Islet of Langerhans (tissue), 1 donor: Measurements from ENCODE around the gene PARVG.

ENCODE experiments used
- FAIRE-seq: peaks from one replicate; lab custom pipeline; 2011; peaks lifted over from hg19 to GRCh38; lab: Jason Lieb, UNC

PARVG gene

GRCh38 chr22:44196731-44197131 is 16.0 kb downstream of the PARVG start:
- FAIRE-seq, result no peak

GRCh38 chr22:44197271-44197670 is 16.5 kb downstream of the PARVG start:
- no peak for FAIRE-seq

- FAIRE-seq, result no peak
Measured at GRCh38 chr22:44199164-44199563, 18.4 kb downstream of the PARVG start.

- FAIRE-seq, result no peak
Measured at GRCh38 chr22:44199866-44200265, 19.1 kb downstream of the PARVG start.

- no peak for FAIRE-seq
Measured at GRCh38 chr22:44200451-44200850, 19.7 kb downstream of the PARVG start.

GRCh38 chr22:44200855-44201550 is 20.3 kb downstream of the PARVG start:
- no peak for FAIRE-seq

GRCh38 chr22:44201665-44202064 is 20.9 kb downstream of the PARVG start:
- no peak for FAIRE-seq

GRCh38 chr22:44202261-44202789 is 21.6 kb downstream of the PARVG start:
- FAIRE-seq, result no peak

GRCh38 chr22:44203203-44203602 is 22.5 kb downstream of the PARVG start:
- no peak for FAIRE-seq

- FAIRE-seq, result no peak
Measured at GRCh38 chr22:44204739-44205515, 24.2 kb downstream of the PARVG start.

GRCh38 chr22:44205516-44206329 is 25.0 kb downstream of the PARVG start:
- no peak for FAIRE-seq

- FAIRE-seq, result no peak
Measured at GRCh38 chr22:44206330-44206645, 25.6 kb downstream of the PARVG start.

GRCh38 chr22:44206696-44207095 is 26.0 kb downstream of the PARVG start:
- no peak for FAIRE-seq

- FAIRE-seq, result no peak
Measured at GRCh38 chr22:44207173-44207980, 26.7 kb downstream of the PARVG start.

GRCh38 chr22:44207981-44208317 is 27.2 kb downstream of the PARVG start:
- no peak for FAIRE-seq

GRCh38 chr22:44209343-44209742 is 28.6 kb downstream of the PARVG start:
- no peak for FAIRE-seq

GRCh38 chr22:44210722-44211121 is 30.0 kb downstream of the PARVG start:
- no peak for FAIRE-seq

- no peak for FAIRE-seq
Measured at GRCh38 chr22:44211256-44211945, 30.7 kb downstream of the PARVG start.

- FAIRE-seq, result no peak
Measured at GRCh38 chr22:44211946-44212930, 31.5 kb downstream of the PARVG start.

GRCh38 chr22:44212936-44213335 is 32.2 kb downstream of the PARVG start:
- FAIRE-seq, result no peak
